Stimulated activated CD8-positive, alpha-beta memory T cell treated with anti-CD3 and anti-CD28 coated beads, Interleukin-12 subunit alpha, Interleukin-12 subunit beta, amount 100 ng/mL, for 1 hour (primary cell): ENCODE results near the gene RHOXF2.

Experiments
- DNase-seq: peaks from one replicate; pipeline ENCODE4 v3.0.0-alpha.2; 2020; ENCODE audit warnings: low read depth

Gene RHOXF2

DNA sequence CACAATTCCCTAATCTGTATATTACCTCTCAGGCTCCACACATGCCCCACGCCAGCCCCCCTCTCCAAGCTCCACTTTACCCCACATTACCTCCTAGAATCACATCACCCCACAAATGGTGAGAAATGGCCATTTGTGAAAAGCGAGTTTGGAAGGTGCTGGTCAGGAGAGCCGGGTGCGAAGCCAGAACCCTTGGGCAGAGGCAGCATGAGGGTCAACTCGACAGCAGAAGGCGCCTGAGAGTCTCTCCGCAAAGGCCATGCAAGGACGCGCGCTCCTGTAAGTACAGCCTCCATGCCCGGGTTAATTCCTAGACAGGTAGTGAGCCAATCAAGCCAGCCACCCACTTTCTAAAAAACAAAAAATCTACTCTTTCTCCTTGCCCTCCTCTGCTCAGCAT lies 42.4 kb downstream of the RHOXF2 start:
- no peak for DNase-seq

DNA sequence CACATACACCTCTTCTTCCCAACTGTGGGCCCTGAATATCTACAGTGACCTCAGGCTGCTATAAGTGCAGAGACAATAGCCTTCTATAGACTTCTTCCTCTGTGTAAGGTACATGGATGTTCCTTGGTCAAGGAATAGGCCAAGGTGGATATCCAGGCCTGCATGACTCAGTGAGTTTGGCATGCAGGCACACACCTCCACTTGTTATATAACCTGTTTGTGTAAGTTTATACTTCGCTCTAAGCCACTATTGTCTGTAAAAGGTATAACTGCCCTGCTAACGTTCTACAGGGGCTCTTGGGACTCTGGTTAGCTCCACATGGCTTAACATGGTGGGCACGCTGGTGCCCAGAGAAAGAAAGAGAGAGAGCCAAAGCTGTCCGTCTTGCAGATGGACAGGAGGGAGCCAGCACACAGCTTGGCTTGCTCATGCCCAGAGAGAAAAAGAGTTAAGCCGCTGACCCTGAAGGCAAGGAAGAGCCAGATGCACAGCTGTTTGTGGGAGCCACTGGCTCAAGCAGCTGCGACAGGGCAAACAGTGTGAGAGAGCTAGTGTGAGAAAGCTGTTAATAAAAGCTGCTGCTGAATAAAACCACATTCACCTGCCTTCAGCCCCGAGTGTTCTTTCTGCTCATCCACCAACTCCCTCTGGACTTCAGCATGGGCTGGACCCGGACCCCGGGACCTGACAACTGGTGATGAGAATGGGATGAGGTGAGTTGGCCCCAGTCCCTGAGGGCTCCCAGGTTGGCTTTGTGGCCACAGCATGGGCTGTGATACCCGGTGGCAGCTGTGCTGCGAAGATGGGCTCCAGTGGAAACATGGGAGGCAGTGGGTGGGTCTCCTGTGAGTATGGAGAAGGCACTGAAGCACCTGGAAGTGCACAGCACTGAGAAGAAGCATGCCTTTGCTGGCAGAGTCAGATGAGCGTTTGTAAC lies 47.7 kb downstream of the RHOXF2 start:
- no peak for DNase-seq

DNA sequence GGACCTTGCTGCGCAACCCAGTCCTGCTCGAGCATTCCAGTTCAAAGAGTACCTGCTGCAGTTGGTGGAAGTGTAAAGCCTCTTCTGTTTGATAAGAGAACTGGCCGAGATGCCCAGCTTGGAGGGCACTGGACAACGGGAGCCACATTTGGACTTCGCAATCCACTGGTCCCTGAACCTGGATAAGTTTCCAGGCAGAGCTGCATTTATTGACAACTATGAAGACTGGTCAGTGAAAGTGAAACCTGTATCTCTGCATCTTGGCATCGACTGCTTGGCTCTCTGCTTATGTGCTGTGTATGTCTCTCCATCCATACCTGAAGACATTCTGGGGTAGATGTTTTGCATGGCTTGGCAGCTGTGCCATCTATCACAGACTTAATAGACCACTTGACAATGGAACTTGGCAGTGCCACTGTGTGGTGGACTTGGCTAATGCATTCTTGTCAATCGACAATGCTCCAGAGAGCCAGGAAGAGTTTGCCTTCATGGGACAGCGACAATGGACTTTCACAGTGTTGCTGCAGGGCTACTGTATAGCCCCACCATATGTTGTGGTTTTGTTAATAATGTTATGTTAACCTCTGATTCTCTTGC lies 48.7 kb downstream of the RHOXF2 start:
- DNase-seq, result no peak

DNA sequence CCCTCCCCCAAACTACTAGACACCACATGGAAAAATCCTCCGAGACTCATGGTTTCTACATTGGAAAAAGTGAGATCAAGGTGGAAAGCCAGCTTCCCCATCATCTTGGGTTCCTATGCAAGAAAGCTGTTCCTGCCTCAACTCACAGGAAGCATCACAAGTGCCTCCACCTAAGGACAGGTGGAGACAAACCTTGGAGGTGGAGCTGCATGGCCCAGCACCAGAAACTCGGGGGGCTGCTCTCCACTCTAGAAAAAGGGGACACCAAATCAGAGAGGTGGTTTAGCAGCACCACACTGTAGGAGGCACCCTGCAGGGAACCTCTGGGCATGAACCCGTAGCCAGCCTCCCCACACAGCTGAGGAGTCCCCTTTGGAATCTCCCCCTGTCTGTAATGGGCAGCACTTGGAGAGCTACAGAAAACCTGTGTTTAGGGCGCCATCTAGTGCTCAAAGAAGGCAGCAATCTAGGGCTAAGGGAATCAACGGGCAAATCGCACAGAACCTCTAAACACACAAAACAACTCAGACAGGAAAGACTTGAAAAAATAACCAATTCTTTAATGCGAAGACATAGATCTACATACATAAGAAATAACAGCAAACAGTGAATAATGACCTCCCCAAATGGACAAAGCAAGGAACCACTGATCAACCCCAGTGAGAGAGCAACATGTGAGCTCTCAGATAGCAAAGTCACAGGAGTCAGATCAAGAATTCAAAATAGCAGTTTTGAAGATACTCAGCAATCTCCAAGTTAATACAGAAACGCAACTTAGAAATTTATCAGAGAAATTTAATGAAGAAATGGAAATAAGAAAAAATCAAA lies 55.2 kb downstream of the RHOXF2 start:
- peak; percentile 16 for DNase-seq
